Measurements from ENCODE around the gene DMRTA2.
A peak's percentile ranks its signal among the peaks of the same experiment; 100 is the strongest.

Gene DMRTA2

DNA sequence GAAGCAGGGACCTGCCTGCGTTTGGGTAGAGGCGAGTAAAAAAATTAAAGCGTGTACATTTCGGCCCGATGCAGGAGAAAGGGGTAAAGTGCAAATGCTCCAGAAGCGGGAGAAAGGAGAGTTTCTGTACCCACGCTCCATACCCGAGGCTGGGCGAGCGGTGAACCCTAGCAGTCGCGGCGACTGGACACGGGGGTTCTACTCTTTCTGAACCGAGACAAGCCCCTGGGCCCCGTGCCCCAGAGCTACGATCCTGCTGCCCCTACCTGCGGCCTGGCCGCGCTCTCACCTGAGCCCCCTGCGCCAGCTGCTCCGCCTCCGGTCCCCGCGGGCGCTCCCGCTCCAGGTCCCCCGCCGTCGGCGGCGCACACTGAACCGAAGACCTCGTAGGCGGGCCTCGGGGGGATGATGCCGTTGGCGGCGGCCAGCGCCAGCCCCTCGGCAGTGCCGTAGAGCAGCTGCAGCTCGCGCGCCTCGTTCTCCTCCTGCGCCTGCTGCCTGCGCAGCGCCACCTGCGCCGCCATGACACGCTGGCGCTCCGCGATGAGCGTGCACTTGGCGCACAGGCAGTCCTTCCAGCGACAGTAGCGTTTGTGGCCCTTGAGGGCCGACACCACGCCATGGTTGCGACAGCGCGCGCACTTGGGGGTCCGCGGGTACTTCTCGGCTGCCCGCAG lies 2.4 kb downstream of the DMRTA2 start:
- TF ChIP-seq CTCF (IDR thresholded peaks at IDR 0.05; ENCODE audit: insufficient read depth, low read length) (no peak), GABPA (IDR thresholded peaks at IDR 0.05; ENCODE audit: low read depth) (no peak), SPI1 (IDR thresholded peaks at IDR 0.05; ENCODE audit: borderline replicate concordance, low read depth) (no peak), POLR2AphosphoS5 (IDR thresholded peaks at IDR 0.05; ENCODE audit: low read depth) (no peak), REST (IDR thresholded peaks at IDR 0.05; ENCODE audit: insufficient replicate concordance, low read depth) (no peak)

GRCh38 chr1:50419907-50420677 lies 3.2 kb downstream of the DMRTA2 start:
- no peak for DNase-seq (ENCODE audit: low read depth in 1 of 2, low spot score in 1 of 2)
- TF ChIP-seq GABPA (IDR thresholded peaks at IDR 0.05; ENCODE audit: low read depth), result no peak
- TF ChIP-seq POLR2AphosphoS5 (IDR thresholded peaks at IDR 0.05; ENCODE audit: low read depth), result no peak
- no peak for TF ChIP-seq REST (IDR thresholded peaks at IDR 0.05; ENCODE audit: insufficient replicate concordance, low read depth)
- no peak for TF ChIP-seq SPI1 (IDR thresholded peaks at IDR 0.05; ENCODE audit: borderline replicate concordance, low read depth)
- TF ChIP-seq CTCF (IDR thresholded peaks at IDR 0.05; ENCODE audit: insufficient read depth, low read length), result no peak
- no peak overlapping the region for H3K27ac ChIP-seq (replicated peaks)
- H3K27me3 ChIP-seq (ENCODE audit: insufficient read depth, poor library complexity, severe bottlenecking), result peaks cover 88% of the 10 kb centered on the region
- H3K4me3 ChIP-seq (replicated peaks; ENCODE audit: insufficient read depth, low read length), result no peak overlapping the region

More for the DNA sequence above, 2.4 kb downstream of the DMRTA2 start:
- DNase-seq (ENCODE audit: low read depth in 1 of 2, low spot score in 1 of 2), result no peak
- no peak overlapping the region for H3K27ac ChIP-seq (replicated peaks)
- peak overlapping the region; percentile 7; the same call in 1 of the 2 replicates for H3K4me3 ChIP-seq (replicated peaks; ENCODE audit: insufficient read depth, low read length)
- H3K27me3 ChIP-seq (ENCODE audit: insufficient read depth, poor library complexity, severe bottlenecking), result peaks cover 88% of the 10 kb centered on the region

GRCh38 chr1:50419192-50419906 lies 3.9 kb downstream of the DMRTA2 start:
- H3K27ac ChIP-seq (replicated peaks), result no peak overlapping the region
- no peak overlapping the region for H3K4me3 ChIP-seq (replicated peaks; ENCODE audit: insufficient read depth, low read length)
- peaks cover 87% of the 10 kb centered on the region for H3K27me3 ChIP-seq (ENCODE audit: insufficient read depth, poor library complexity, severe bottlenecking)
- no peak for DNase-seq (ENCODE audit: low read depth in 1 of 2, low spot score in 1 of 2)
- TF ChIP-seq GABPA (IDR thresholded peaks at IDR 0.05; ENCODE audit: low read depth) (no peak), CTCF (IDR thresholded peaks at IDR 0.05; ENCODE audit: insufficient read depth, low read length) (no peak), POLR2AphosphoS5 (IDR thresholded peaks at IDR 0.05; ENCODE audit: low read depth) (no peak), SPI1 (IDR thresholded peaks at IDR 0.05; ENCODE audit: borderline replicate concordance, low read depth) (no peak), REST (IDR thresholded peaks at IDR 0.05; ENCODE audit: insufficient replicate concordance, low read depth) (no peak)
